ENCODE data around the gene IGSF11.
"Not testable (repeated sequence)": the region's sequence is repeated elsewhere in the genome, so short reads cannot be mapped to it uniquely, and the experiment has no call there.

The IGSF11 gene, protein sequence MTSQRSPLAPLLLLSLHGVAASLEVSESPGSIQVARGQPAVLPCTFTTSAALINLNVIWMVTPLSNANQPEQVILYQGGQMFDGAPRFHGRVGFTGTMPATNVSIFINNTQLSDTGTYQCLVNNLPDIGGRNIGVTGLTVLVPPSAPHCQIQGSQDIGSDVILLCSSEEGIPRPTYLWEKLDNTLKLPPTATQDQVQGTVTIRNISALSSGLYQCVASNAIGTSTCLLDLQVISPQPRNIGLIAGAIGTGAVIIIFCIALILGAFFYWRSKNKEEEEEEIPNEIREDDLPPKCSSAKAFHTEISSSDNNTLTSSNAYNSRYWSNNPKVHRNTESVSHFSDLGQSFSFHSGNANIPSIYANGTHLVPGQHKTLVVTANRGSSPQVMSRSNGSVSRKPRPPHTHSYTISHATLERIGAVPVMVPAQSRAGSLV

GRCh38 chr3:119034256-119035013 is at the start of gene IGSF11:
TSS of gene IGSF11 (minus strand) at chr3:119034846. CDS start at chr3:119034582, 264 bp downstream.
- DNase-seq, result peak; percentile 79

GRCh38 chr3:119080364-119080763 is 45.7 kb upstream of the IGSF11 start:
- no peak for DNase-seq

DNA sequence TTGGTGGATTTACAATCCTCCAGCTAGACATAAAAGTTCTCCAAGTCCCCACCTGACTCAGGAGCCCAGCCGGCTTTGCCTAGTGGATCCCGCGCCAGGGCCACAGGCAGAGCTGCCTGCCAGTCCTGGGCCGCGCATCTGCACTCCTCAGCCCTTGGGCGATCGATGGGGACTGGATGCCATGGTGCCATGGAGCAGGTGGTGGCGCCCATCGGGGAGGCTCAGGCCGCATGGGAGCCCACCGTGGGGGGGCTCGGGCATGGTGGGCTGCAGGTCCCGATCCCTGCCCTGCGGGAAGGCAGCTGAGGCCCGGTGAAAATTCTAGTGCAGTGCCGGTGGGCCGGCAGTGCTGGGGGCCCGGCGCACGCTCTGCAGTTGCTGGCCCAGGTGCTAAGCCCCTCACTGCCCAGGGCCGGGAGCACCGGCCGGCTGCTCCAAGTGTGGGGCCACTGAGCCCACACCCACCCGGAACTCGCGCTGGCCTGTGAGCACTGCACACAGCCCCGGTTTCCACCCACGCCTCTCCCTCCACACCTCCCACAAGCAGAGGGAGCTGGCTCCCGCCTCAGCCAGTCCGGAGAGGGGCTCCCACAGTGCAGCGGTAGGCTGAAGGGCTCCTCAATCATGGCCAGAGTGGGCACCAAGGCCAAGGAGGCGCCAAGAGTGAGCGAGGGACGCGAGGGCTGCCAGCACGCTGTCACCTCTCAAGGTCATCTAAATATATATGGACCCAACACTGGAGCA is 38.8 kb upstream of the IGSF11 start:
- no peak for DNase-seq

GRCh38 chr3:119072451-119072850 is 37.8 kb upstream of the IGSF11 start:
- not testable (repeated sequence) for DNase-seq

DNA sequence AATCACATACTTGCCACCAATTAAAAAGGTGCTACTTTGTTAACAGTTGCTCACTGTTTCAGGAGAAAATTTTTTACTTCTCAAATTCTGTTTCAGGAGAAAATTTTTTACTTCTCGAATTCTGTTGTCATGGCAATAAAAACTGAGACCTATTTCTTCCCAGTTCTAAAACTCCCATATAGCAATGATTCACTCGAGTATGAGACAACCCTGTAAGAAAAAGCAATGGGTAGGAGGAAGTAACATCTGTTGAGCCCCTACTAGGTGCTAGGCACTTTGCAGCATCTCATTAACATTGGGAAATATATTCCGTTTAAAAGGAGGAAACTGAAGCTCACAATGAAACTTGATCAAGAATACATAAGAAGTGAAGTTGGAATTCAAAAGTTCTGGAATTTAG is 35.1 kb upstream of the IGSF11 start:
- no peak for DNase-seq

DNA sequence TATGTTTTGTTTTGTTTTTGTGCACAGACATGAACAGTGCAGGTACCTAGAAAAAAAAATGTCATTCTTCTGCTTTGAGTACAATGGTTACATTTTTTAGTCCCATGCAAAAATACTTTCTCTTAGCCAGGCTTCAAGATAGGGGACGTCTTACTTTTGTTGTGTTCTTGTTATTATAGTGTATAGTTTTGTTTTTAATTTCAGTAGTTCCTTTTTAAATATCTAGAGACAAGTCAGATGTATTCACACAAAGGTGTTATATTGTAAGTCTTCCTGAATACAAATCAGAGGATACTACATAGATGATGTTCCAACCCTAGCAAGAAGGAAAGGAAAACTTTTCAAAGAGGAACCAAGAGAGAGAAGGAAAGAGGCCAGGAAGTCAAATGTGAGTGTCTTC is 28.8 kb upstream of the IGSF11 start:
- DNase-seq, result no peak

DNA sequence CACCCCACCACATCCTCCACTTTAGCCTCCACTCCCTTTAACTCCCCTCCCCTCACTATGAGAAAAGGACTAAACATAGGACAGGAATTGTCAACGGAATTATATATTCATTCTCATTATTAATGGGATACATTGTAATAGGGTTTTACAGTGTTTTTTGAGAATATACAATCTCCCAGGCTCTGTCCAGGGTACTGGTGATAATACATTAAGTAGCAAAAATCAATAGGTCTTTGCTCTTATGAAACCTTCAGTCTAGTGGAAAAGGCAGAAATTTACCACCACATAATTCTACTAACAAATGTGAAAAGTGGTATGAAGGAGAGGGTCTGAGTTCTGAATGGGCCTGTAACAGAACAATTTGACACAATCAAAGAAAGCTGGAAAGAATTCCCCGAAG is 28.2 kb upstream of the IGSF11 start:
- no peak for DNase-seq

DNA sequence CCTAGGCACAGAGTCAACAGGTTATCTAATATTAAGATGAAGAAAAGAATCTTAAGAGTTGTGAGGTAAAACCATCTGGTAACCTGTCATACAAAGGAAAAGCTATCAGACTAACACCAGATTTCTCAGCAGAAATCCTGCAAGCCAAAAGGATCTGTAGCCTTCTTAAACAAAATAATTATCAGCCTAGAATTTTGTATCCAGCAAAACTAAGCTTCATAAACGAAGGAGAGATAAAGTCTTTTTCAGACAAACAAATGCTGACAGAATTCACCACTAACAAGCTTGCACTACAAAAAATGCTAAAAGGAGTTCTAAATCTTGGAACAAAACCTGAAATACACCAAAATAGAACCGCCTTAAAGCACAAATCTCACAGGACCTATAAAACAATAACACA is 9.9 kb upstream of the IGSF11 start:
- DNase-seq, result no peak

- DNase-seq, result no peak
These were observed 7.5 kb upstream of the IGSF11 start for GRCh38 chr3:119042162-119042561.

DNA sequence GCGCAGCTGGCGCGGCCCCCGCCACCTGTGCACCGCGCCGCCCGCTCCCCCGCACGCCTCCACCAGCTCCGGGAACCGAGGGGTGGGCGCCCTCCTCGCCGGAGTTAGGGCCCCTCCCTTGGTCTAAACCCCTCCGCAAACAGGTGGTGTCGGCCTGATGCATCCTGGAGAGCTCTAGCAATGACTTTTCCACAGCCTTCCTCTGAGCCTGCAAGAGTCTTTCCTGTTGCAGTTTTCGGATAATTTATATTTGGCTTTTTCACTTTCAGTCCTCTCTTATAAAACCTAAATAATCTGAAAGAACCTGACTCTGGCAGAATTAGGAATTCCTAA is 334 bp upstream of the IGSF11 start:
- no peak for DNase-seq

GRCh38 chr3:119033393-119034255 is 1.0 kb downstream of the IGSF11 start:
- no peak for DNase-seq

DNA sequence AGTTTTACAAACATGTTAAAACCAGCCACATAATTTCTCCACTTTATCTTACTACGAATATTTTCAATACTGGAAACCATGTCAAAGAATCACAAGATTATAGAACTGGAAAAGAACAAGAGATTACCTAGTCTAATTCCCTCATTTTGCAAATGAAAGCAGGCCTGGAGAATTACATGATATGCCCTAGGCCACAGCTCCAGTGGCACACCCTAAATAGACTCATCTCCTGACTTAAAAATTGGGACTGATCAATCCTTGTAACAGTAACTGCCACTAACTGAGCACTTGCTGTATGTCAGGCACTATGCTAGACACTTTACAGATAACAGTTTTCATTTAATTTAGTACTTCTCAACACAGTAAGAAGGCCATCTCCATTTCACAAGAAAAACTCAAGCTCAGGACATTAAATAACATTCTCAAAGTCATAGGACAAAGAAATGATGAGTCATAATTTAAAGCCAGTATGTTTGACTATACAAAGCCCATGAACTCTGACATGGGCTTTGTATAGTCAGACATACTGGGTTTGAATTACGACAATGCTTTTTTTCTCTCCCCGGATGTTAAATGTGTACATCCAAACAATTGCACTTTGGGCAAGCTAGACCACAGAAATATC is 9.4 kb downstream of the IGSF11 start:
- no peak for DNase-seq

- no peak for DNase-seq
These were observed 14.7 kb downstream of the IGSF11 start for GRCh38 chr3:119019767-119020518.

DNA sequence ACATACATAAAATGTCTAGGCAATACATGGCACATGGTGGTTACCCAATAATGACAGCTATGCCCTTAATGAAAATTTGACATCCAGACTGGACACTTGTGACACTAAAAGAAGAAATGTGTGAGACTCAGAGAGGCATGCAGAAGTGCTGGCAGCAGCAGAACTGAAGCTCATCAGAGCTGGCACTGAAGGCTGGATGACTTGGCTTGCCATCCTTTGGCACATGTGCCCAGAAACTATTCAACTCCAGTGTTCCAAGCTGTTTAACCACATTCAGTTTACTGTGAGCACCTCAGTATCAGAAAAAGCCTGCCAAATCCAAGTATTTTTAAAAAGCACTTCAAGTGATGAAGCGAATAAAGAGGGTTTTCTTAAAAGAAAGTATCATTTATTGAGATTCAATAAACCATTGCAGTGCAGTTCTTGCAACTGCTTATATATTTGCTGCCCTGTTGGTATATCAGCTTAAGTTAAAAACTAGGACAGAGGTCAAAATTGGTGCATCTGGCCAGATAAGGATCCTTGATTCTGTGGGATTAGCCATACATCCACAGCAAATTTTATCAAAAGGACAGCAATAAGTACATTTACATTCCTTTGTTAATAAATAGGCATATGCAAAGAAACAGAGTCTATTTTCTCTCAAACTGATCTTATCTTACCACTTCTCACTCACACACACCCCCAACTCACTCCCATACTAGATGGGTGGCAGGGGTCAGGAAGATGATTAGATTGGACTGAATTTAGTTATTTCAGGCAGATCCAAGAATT is 15.8 kb downstream of the IGSF11 start:
- DNase-seq, result no peak

DNA sequence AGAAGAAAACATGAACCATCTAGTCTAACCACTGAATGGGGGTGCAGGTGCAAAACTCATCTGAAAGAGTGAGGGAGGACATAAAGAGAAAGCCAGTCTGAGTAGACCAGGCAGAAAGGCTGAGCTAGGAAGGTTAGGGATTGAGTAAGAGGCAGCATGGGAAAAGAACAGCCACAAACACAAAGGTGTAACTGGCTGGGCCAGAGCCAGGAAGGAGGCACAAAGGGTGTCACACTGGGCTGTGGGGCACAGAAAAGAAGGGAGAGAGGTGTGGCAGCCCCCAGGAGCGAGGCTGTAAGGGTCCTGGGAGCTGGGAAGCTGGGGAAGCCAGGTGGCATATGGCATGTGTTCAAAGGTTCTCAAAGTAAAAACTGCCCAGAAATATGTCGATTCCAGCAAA is 18.7 kb downstream of the IGSF11 start:
- no peak for DNase-seq

DNA sequence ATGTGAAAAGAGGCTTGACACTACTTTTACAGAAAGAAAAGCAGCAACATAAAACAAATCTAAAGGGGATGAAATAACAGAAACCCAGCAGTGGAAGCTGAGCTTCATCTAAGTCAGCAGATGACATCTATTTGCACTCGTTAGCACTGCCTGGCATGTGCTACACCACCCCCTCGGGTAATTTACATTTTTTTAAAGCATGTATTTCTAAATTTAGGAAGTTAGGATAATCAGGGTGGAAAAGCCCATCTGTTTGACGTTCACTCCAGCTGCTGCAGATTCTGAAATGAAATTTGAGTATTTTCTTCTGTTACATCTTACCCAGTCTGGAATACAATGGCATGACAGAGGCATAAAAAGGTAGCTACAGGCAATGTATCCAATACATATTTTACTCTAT is 20.7 kb downstream of the IGSF11 start:
- no peak for DNase-seq

DNA sequence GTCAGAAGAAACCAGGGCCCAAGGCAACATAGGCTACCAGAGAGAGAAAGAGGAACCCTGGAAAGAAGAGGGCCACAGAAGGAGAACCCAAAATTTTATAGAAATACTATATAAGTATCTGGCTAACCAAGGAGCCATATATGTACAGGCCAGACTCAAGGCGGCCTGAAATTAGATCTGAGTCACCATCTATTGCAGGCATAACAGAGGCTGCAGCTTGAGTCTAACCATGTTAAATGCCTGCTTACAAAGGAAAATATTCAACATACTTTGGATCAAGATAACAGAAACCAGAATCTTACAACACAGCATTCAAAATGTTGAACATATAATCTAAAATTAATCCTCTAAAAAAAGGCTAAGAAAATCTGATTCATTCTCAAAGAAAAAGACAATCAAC is 23.1 kb downstream of the IGSF11 start:
- no peak for DNase-seq

- no peak for DNase-seq
These were observed 37.5 kb downstream of the IGSF11 start for GRCh38 chr3:118997190-118997589.

- no peak for DNase-seq
These were observed 42.9 kb downstream of the IGSF11 start for GRCh38 chr3:118991775-118992174.

DNA sequence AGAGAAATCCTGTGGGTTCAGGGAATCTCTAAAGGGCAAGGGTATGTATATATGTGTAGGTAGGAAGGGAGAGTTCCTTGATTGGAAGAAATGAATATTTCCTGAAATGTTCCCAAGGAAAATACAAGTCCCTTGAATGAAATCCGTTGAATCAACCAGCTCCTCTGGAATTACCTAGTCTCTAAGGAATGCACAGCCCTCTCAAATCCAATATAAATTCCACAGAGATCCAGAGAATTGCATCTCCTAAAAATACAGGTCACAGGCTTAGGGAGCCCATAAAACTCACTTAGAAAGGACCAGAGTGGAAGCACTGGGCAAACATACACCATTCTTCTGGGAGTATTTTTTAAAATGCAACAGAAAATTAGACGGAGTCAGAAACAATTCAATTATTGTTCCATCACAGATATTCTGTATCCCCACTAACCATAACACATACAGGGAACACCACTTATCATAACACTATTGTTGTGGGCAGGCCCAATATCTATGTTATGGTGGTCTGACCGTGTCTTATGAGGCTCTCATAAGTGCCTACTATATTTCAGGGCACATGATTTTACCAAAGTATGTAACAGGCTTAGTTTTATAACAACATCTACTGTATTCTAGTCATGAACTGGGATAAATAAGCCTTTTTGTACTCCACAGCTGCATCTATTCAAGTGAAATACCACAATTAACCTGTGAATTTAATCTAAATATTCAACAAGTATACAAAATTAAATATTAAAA is 43.7 kb downstream of the IGSF11 start:
- DNase-seq, result no peak
